Raji (cell line): ENCODE data around the gene IFIT1.

Source experiments
- POLR2A ChIP-seq: IDR thresholded peaks from 2 replicates; pipeline ENCODE4 v1.6.1; 2011; ENCODE audit warnings: low read depth, low read length, control low read depth; ENCODE audit not compliant: insufficient read depth

Gene IFIT1

DNA sequence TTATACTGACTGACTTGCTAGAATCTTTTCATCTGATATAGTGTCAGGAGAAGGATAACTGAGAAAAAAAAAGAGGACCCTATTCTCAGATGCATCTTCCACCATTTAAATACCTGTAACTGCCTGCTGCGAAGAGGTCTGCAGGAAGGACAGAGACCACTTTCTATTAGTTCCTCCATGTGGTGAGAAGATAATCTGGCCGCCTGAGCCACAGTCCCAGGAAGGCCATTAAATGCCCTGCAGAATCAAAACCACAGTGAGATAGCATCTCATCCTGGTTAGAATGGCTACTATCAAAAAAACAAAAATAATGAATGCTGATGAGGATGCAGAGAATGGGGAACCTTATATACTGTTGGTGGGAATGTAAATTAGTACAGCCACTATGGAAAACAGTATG lies 34.4 kb upstream of the IFIT1 start:
- no peak for TF ChIP-seq POLR2A

DNA sequence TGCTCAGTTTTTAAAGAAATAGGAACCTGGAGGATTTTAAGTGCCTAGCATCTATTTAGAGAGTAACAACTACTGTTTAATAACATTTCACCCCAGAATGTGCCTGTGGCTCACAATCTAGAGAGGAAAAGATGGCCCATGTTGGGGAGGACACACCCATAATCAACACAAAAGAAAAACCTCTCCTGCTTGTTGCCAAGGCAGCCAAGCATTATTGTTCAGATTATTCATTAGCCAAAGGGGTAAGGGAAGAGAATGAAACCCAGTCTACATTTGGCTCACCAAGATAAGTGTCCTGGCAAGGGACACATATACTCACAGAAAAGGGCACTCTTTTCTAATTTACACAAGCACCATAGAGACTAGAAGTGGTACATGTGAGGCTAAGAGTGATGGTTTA lies 32.3 kb upstream of the IFIT1 start:
- TF ChIP-seq POLR2A, result no peak

DNA sequence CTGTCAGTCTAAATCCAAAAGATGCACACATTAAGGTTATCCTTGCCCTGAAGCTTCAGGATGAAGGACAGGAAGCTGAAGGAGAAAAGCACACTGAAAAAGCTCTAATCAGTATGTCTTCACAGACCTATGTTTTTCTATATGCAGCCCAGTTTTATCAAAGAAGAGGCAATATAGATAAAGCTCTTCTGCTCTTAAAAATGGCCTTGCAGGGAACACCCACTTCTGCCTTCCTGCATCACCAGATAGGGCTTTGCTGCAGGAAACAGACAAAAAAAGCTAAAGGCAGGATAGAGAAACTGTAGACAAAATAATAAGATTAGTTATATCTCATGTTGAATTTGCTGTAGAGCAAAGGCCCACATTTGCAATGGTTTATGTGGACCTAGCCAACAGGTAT lies 29.5 kb upstream of the IFIT1 start:
- no peak for TF ChIP-seq POLR2A

DNA sequence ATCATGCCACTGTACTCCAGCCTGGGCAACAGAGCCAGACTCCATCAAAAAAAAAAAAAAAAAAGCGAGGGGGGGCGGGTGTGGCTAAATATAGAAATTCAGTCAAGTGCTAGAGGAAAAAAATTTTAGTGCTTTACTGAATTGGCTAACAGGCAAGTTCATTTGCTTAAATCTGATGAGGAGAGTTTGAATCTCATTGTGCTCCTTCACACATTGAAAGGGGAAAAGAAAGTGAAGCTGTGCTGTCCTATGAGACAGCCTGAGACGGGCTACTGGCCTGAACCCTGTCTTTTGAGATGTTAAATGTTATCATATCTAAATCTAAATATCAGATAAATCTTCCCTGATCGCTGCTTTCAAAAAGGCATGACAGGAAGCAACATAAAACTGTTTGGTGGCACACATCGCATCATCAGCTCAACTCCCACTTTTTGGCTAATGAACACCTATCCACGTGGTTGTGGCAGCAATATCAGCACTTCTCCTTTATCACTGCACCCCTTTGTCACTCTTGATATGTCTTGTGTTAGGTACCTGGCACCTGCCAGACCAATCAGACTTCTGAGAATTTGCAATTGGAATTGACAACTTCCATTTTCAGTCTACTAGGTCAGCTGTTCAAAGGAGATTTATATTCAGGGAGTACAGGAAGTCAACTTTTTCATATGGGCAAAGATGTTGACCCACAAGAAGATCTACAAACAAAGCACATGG lies 28.5 kb upstream of the IFIT1 start:
- TF ChIP-seq POLR2A, result no peak

DNA sequence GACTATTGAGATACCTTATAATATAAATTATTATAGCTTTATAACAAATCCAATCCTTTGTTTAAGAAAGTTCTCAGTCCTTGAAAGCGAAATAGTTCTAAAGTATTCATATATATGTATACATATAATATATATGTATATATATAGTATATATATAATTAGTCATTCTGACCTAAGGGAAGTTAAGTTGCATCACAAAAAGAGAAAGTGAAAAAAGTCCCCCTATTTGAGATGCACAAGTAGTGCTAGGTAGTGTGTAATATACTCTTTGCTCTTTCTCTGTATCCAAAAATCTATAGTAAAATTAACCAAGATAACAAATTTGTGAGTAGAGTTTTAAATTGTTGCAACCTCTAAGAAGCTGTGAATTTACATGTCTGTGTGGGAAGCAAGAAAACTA lies 27.9 kb upstream of the IFIT1 start:
- TF ChIP-seq POLR2A, result no peak

DNA sequence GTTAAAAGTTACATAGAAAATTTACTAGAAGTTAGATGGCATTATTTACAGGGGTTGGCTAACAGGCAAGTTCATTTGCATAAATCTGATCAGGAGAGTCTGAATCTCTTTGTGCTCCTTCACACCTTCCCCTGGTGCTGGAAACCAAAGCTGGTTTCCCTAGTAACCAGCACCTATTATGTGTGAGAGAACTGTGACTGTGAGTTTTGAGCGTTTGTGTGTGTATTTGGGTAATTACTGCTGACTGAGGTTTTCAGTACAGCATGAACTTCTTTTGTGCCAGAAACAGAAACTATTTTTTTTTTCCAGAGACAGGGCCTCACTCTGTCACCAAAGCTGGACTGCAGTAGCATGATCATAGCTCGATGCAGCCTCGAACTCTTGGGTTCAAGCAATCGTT lies 24.9 kb upstream of the IFIT1 start:
- no peak for TF ChIP-seq POLR2A

DNA sequence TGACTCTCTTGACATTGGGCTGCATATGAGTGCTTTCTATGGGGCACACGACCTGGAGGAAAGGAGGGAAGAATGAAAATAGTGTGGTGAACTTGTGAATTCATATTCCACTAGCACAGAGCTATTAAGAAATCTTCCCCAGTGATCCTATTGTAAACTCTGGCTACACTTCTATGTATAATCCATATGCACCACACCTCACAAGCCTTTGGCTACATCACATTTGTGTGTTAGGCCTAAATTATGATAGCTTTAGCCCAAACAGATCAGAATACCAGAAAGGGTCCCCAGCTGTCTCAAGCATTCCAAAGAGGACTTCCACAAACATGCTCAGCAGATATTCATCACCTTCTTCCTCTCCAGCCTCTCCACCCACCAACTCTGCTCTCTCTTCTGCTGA lies 24.3 kb upstream of the IFIT1 start:
- no peak for TF ChIP-seq POLR2A

DNA sequence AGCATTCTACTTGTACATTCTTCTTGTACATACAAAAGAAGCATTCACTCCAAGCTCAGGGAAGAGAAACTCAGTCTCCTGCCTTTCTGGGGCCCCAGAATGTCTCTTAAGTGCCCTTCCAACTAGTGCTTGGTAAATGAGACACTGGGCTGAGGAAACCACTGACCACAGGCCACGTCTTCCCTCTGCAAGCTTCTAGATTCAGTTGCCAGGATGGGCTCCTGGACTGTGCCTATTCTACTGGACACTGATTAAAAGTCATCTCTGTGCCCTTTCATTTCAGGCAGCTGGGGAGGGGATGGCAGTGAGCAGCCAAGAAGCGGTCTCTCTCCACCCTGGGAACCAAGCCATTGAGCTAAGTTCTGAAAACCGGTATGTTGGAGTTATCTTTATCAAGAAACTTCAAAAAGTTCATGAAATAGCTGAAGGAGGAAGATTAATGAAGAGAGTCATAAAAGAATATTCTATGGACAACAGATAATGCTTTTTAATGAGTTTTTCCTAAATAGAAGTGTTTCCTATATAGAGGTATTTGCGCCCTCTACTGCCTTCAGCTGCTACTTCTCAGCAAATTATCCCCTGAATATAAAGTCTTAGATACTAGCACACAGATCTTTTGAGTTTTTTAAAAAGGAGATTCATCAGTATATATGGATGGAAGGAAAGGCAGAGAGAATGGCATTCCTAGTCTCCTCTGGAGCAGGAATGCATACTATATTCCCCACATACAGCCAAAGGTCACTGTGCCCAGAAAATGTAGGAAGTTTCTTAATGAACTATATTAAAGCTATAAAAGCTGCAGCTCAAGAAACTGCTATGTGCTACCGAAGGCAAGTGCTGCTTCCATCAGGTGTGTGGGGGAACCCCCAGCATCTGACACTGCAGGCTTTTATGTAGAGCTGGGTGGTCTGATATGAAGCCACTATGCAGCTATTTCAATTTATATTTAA lies 23.0 kb upstream of the IFIT1 start:
- no peak for TF ChIP-seq POLR2A

DNA sequence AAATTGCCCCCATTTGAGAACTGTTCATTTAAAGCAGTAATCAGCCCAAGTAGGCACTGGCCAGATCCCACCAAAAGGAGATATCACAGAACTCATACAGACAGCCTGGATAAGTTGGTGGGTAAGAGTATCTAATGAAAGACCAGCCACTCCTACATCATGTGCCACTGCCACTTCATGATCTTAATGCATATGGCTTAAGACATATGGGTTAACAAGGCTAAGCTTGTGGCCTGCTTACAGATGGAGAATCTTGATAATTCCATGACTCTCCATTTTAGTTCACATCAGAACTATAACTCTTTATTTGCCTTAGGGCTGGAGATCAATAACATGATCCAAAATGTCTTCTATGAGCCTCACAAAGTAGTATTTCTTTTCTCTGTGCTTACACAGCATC lies 21.3 kb upstream of the IFIT1 start:
- TF ChIP-seq POLR2A, result no peak

DNA sequence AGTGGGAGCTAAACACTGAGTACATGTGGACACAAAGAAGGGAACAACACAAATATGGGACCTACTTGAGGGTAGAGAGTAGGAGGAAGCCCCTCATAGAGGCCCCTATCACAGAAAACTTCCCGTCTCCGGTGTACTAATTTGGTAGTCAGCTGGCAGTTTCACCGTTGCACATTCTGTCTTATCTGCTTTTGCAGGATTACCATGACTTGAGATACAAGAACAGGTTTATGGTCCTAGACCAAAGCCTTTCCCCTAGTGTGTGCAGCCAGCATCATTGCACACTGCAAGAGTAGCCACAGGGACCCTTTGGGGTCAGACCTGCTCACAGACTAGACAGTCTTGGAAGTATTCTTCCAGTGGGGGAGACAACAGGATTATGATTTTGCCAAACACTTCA lies 20.4 kb upstream of the IFIT1 start:
- TF ChIP-seq POLR2A, result no peak

DNA sequence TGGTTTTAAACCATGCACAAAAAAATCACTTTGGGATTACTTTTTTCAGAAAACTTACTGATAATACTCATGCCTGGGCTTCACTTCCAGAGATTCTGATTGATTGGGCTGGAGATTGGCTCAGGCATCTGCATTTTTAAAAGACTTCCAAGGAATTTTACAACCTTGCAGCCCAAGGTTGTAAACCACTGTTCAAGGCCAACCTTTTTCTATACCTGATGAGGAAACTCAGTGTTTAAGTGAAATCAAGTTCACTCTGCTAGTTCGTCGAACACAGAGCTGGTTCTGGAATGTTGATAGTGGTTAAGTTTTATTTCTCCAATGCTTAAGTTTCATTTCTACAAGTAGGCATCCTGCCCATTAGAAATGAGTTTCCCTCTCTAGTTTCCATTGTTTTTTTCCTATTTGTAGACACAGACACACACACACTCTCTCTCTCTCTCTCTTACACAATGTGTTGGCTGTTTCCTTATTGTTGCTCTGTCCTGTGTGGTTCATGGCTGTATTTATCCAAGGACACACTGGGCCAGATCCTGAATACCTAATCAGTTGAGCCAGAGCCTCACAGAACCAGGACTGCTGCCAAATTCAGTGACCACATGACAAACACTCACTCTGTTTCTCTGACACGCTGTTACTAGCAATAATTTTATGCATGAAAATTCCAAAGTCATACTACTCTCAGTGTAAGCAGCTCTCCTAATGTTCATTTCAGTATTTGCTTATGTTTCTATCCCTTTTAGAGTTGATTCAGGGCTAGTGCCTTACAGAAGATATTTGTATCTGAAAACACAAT lies 18.3 kb upstream of the IFIT1 start:
- TF ChIP-seq POLR2A, result no peak

DNA sequence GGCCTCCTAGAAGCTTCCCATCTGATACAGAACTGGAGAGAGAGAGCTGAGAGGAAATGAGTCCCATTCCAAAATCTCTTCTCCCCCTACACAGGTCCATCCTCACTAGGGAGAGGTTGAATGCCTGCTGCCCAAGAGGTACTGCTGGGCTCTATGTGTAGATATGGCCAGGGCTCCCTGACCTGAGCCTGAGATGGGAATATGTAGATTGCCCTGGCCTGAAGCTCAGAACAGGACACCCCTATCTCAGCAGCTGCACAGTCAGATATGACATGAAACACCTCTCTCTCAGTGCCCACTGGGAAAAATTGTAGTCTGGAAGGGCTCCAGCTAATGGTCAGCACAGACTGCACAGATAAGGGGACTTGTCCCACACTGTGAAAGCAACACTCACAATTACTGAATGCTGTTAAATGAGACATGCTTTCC lies 17.7 kb upstream of the IFIT1 start:
- no peak for TF ChIP-seq POLR2A

DNA sequence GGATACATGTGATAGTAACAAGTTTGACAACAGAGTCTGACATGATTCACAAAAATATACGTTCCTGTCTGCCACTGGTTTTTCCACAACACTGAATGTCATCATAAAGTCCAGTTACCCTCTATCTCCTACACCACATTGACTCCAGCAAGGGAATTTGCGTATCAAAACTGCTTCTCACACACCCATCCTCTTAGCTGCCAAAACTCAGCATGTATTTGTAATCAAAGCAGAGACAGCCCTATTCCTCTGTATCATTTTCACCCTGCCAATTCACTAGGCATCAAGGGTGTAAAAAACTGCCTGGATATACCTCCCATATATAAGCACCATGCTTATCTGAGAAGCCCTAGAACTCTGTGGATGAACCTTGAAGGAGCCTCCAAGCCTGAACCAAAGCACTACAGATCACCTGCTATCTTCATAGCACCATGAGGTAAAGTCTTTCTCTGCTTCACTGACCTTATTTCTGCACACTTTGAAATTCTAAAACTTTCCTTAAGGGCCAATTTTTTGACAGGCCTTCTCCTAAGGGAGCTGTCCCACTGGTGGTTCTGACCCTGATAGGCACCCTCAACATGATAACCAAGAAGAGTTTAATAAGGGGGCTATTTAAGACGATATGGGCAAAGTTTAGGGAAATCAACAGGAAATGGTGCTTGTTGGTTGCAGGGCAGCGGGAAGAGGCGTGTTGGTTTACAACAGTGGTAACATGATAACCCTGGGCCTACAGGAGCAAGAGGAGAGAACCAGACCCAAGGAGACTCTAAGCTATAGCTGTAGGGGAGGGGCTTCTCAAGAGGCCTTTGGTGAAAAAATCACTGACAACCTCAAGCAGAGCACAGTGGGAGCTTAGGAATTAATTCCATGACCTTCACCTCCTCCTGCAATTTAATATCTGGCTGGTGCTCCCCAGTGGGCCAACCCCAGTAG lies 14.5 kb upstream of the IFIT1 start, which contains the start of gene IFIT1B:
IFIT1B (plus strand) TSS at position 352 of the 933 bp plus-strand sequence; CDS start at position 432, 80 bp downstream.
- no peak for TF ChIP-seq POLR2A

DNA sequence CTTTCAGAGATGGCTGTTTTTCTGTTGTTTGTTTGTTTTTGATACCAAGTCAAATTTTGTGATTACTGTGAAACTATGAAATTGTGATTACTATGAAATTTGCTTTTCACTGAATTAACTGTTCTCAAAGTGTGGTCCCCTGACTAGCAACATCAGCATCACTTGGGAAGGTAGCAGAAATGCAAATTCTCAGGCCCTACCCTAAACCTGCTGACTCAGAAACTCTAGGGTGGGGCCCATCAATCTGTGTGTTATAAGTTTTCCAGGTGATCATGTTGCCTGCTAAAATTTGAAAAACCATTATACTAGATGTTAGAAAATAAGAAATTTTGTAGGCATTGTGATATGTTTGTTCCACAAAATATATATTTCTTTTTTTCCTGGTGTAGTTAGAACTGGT lies 13.3 kb upstream of the IFIT1 start:
- no peak for TF ChIP-seq POLR2A
